ENCODE results near the gene INPP5K. TPM values are rescaled to one million over a fixed set of nuclear protein-coding genes. Genes with fewer than 3 reads are reported as not detected.

INPP5K gene
- total and polyA plus RNA-seq, 2 donors (not counting 1 experiment from before 2014, with no cell fraction given) = 53.8 to 77.9 TPM

- Histone ChIP-seq H3K79me2 (ENCODE audit: control insufficient read depth, insufficient read depth, low read length) (peaks cover 7% of the 10 kb centered on the region), H3K36me3 (replicated peaks in 1 of 2; ENCODE audit: control extremely low read depth in 1 of 2, control insufficient read depth in 1 of 2, extremely low read depth in 1 of 2, insufficient read depth in 2 of 2, low read length in 1 of 2) (peaks cover 0 to 58% of the 10 kb centered on the region in 2 experiments), H3K27ac (ENCODE audit: low read length in 2 of 2) (no peak overlapping the region), H3K4me2 (replicated peaks; ENCODE audit: low read depth, low read length, poor library complexity, severe bottlenecking) (no peak overlapping the region), H4K20me1 (ENCODE audit: control insufficient read depth, insufficient read depth, low read length, poor library complexity, severe bottlenecking) (peaks cover 39% of the 10 kb centered on the region), H3K4me3 (ENCODE audit: control extremely low read depth in 1 of 5, extremely low read depth in 1 of 5, insufficient read depth in 1 of 5, low read depth in 2 of 5, low read length in 4 of 5) (no peak overlapping the region), H3K9me3 (ENCODE audit: control extremely low read depth in 1 of 3, control insufficient read depth in 2 of 3, insufficient read depth in 1 of 3, low read length in 2 of 3) (no peaks in the 10 kb centered on the region), H3K4me1 (ENCODE audit: control insufficient read depth in 2 of 2, insufficient read depth in 2 of 2, low read length in 2 of 2) (peaks cover 28 to 42% of the 10 kb centered on the region in 2 donors), H3K27me3 (replicated peaks in 1 of 4; ENCODE audit: control extremely low read depth in 1 of 4, control insufficient read depth in 3 of 4, insufficient read depth in 4 of 4, low read length in 3 of 4) (no peaks in the 10 kb centered on the region), H2AFZ (ENCODE audit: insufficient read depth, low read depth, low read length, poor library complexity, severe bottlenecking) (no peak overlapping the region), H3K9ac (ENCODE audit: low read length) (no peak overlapping the region)
- DNase-seq (no peak), ATAC-seq (ENCODE audit: low read depth) (no peak)
- Mint-ChIP-seq H3K4me1 (peaks cover 29% of the 10 kb centered on the region), H3K27me3 (no peaks in the 10 kb centered on the region), H3K9me3 (ENCODE audit: insufficient read depth) (no peaks in the 10 kb centered on the region), H3K4me3 (no peak overlapping the region), H3K27ac (no peak overlapping the region)
- TF ChIP-seq EZH2 (IDR thresholded peaks at IDR 0.05; ENCODE audit: borderline replicate concordance, insufficient read depth, low read depth, low read length, poor library complexity, severe bottlenecking) (no peak), CTCF (IDR thresholded peaks at IDR 0.05) (no peak)
- CTCF ChIA-PET = interaction anchor here (1.0 kb wide), 1 partner anchor 113 kb away, joined by 3 read pairs; no protein-coding TSS in a partner anchor
- POLR2A ChIA-PET = no interaction called here
- WGBS (ENCODE audit: insufficient coverage) = 95% methylated on average over 26 of the region's 26 CpGs
- intact Hi-C loops (cut with micrococcal nuclease) = no loop called here
Observed at GRCh38 chr17:1478418-1478817, 38.0 kb downstream of the INPP5K start.

- ChIA-PET POLR2A (interaction anchor here (0.8 to 2.4 kb wide), 5 partner anchors 8 to 153 kb away, joined by 3 to 24 read pairs (median 10); partner anchors contain the start of gene SLC43A2), CTCF (interaction anchor here (0.6 to 2.8 kb wide), 6 partner anchors 9 to 110 kb away, joined by 3 to 11 read pairs (median 4); partner anchors contain the start of genes CRK and INPP5K)
- H3K4me1 ChIP-seq (ENCODE audit: control insufficient read depth in 2 of 2, insufficient read depth in 2 of 2, low read length in 2 of 2) = peaks cover 36 to 63% of the 10 kb centered on the region in 2 donors
Observed at GRCh38 chr17:1475321-1475854, 41.0 kb downstream of the INPP5K start.

More at GRCh38 chr17:1475321-1475854, 41.0 kb downstream of the INPP5K start:
- H3K27ac Mint-ChIP-seq = peak overlapping the region; percentile 81
- H3K36me3 ChIP-seq (replicated peaks in 1 of 2; ENCODE audit: control extremely low read depth in 1 of 2, control insufficient read depth in 1 of 2, extremely low read depth in 1 of 2, insufficient read depth in 2 of 2, low read length in 1 of 2) = peaks cover 0 to 46% of the 10 kb centered on the region in 2 experiments
- TF ChIP-seq CTCF (IDR thresholded peaks at IDR 0.05) = no peak
- TF ChIP-seq EZH2 (IDR thresholded peaks at IDR 0.05; ENCODE audit: borderline replicate concordance, insufficient read depth, low read depth, low read length, poor library complexity, severe bottlenecking) = no peak
- peak overlapping the region; percentile 78 for H3K4me2 ChIP-seq (replicated peaks; ENCODE audit: low read depth, low read length, poor library complexity, severe bottlenecking)
- no peaks in the 10 kb centered on the region for H3K9me3 Mint-ChIP-seq (ENCODE audit: insufficient read depth)
- DNase-seq (peak; percentile 15), ATAC-seq (ENCODE audit: low read depth) (no peak)
- intact Hi-C loops (cut with micrococcal nuclease) = loop anchor here (2.0 kb wide), 1 partner anchor 15 kb away; no protein-coding TSS in a partner anchor
- peak overlapping the region in 1 of 2 donors; percentile 81 for H3K27ac ChIP-seq (ENCODE audit: low read length in 2 of 2)
- WGBS (ENCODE audit: insufficient coverage) = 90% methylated on average over 10 of the region's 15 CpGs
- H2AFZ ChIP-seq (ENCODE audit: insufficient read depth, low read depth, low read length, poor library complexity, severe bottlenecking) = no peak overlapping the region
- H3K9me3 ChIP-seq (ENCODE audit: control extremely low read depth in 1 of 3, control insufficient read depth in 2 of 3, insufficient read depth in 1 of 3, low read length in 2 of 3) = no peaks in the 10 kb centered on the region
- no peak overlapping the region for H3K9ac ChIP-seq (ENCODE audit: low read length)
- peak overlapping the region; percentile 82 for H3K4me3 Mint-ChIP-seq
- H3K27me3 Mint-ChIP-seq = no peaks in the 10 kb centered on the region
- H3K4me3 ChIP-seq (ENCODE audit: control extremely low read depth in 1 of 5, extremely low read depth in 1 of 5, insufficient read depth in 1 of 5, low read depth in 2 of 5, low read length in 4 of 5) = no peak overlapping the region
- peaks cover 17% of the 10 kb centered on the region for H3K79me2 ChIP-seq (ENCODE audit: control insufficient read depth, insufficient read depth, low read length)
- peaks cover 42% of the 10 kb centered on the region for H3K4me1 Mint-ChIP-seq
- peaks cover 50% of the 10 kb centered on the region for H4K20me1 ChIP-seq (ENCODE audit: control insufficient read depth, insufficient read depth, low read length, poor library complexity, severe bottlenecking)
- H3K27me3 ChIP-seq (replicated peaks in 1 of 4; ENCODE audit: control extremely low read depth in 1 of 4, control insufficient read depth in 3 of 4, insufficient read depth in 4 of 4, low read length in 3 of 4) = no peaks in the 10 kb centered on the region

Measured in B cell (primary cell).